ENCODE results near the gene NPB.
A peak's percentile ranks its signal among the peaks of the same experiment; 100 is the strongest.

Gene NPB

DNA sequence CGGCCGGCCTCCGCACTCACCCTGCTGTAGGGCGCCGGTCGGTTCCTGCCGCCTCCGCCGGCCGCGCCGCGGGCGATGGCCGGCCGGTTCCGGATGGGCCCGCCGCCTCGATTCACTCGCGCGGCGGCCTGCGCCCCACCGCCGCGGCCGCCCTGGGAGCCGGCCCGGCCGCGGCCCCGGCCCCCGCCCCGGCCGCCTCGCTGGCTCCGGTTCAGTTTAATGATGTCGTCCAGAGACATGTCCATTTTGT lies 10.8 kb upstream of the NPB start:
- DNase-seq (ENCODE audit: extremely low spot score), result no peak
- ChIA-PET CTCF (no interaction called here), POLR2A (interaction anchor here (1.0 to 3.7 kb wide), 5 partner anchors 12 to 84 kb away, joined by 3 to 21 read pairs (median 7); partner anchors contain the start of gene ARHGDIA)
- no peak for TF ChIP-seq SUZ12 (IDR thresholded peaks at IDR 0.05)
- TF ChIP-seq NFRKB (IDR thresholded peaks at IDR 0.05), result no peak
- TF ChIP-seq ARNT (IDR thresholded peaks at IDR 0.05), result peak; percentile 22; the same call in 1 of the 2 replicates
- TF ChIP-seq L3MBTL2 (conservative IDR thresholded peaks at IDR 0.05), result no peak
- no peak for TF ChIP-seq BHLHE40 (IDR thresholded peaks at IDR 0.05; ENCODE audit: borderline replicate concordance)
- no peak for TF ChIP-seq FOXA1 (IDR thresholded peaks at IDR 0.05)

DNA sequence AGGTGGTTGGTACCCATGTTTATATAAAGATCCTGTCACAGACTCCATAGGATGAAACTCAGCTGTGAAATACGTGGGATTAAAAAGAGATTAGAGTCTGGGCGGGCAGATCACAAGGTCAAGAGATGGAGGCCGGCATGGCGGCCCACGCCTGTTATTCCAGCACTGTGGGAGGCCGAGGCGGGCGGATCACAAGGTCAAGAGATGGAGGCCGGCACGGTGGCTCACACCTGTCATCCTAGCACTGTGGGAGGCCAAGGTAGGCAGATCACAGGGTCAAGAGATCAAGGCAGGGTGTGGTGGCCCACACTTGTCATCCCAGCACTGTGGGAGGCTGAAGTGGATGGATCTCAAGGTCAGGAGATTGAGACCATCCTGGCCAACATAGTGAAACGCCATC lies 6.6 kb upstream of the NPB start:
- POLR2A ChIA-PET, result no interaction called here
- CTCF ChIA-PET, result no interaction called here
- no peak for DNase-seq (ENCODE audit: extremely low spot score)
- TF ChIP-seq ARNT (IDR thresholded peaks at IDR 0.05) (no peak), TARDBP (IDR thresholded peaks at IDR 0.05) (no peak), BHLHE40 (IDR thresholded peaks at IDR 0.05; ENCODE audit: borderline replicate concordance) (no peak)

DNA sequence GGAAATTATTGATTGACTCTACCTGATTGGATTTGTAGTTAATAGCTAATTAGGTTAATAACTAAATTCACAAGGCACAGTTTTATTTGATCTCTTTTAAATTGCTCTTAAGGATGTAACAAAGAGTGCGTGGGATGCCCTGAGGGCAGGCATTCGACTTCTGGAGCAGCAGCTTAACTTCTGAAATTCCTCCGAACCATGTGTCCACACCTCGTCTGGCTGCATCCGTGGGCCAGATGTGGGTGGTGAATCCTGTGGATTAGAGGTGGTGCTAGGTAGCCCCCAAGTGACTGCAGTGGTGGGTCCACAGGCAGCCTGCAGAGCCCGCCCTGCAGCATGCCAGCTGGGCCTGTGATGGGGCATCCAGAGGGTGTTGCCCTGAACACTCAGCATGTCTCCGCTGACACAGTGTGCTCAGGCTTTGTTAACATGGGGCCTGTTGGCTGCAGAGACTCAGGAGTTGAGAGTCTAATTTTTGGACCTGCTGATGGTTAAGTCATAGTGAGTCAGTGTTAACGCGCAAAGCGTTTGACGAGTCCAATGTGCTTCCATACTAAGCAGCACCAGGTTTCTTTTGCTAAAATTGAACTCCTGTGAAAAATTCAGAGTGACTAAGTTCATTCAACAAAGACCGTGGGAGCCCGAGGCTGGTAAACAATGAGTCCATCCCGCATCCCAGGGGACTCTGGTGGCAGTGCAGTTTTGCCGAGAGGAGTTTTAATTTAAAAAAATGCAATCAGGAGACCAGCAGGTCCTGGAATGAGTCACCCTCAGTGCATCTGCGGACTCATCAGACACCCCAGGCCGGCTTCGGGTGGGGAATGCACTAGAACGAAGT lies 3.8 kb upstream of the NPB start:
- POLR2A ChIA-PET, result no interaction called here
- CTCF ChIA-PET, result interaction anchor here (0.6 to 0.9 kb wide), 2 partner anchors 61 to 77 kb away, joined by 3 to 4 read pairs; no protein-coding TSS in a partner anchor
- no peak for DNase-seq (ENCODE audit: extremely low spot score)
- TF ChIP-seq LEF1 (IDR thresholded peaks at IDR 0.05; ENCODE audit: borderline replicate concordance), result no peak
- no peak for TF ChIP-seq SUZ12 (IDR thresholded peaks at IDR 0.05)
- no peak for TF ChIP-seq ELF4 (IDR thresholded peaks at IDR 0.05)
- no peak for TF ChIP-seq L3MBTL2 (conservative IDR thresholded peaks at IDR 0.05)
- TF ChIP-seq FOXM1 (IDR thresholded peaks at IDR 0.05; ENCODE audit: borderline replicate concordance), result no peak
- TF ChIP-seq ARNT (IDR thresholded peaks at IDR 0.05), result no peak
- TF ChIP-seq, protein P1, sequence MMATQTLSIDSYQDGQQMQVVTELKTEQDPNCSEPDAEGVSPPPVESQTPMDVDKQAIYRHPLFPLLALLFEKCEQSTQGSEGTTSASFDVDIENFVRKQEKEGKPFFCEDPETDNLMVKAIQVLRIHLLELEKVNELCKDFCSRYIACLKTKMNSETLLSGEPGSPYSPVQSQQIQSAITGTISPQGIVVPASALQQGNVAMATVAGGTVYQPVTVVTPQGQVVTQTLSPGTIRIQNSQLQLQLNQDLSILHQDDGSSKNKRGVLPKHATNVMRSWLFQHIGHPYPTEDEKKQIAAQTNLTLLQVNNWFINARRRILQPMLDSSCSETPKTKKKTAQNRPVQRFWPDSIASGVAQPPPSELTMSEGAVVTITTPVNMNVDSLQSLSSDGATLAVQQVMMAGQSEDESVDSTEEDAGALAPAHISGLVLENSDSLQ (IDR thresholded peaks at IDR 0.05), result no peak
- no peak for TF ChIP-seq NFRKB (IDR thresholded peaks at IDR 0.05)

DNA sequence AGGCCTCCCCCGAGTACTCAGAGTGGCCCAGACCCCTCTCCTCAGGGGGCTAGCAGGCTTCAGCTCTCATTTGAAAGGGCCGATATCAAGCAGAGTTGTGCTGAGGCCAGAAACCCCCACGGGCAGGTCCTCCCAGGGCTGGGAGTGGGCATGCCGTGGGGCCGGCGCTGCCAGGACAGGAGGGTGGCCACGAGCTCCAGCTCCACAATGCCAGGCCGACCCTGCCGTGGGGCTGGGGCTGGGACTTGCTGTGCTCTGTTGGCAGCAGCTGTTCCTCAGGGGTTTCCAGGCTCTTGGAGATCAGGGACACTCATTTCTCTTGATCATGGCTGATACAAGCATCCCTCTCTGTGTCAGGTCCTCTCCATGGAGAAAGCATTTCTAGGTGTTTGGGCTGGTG lies 3.2 kb upstream of the NPB start:
- ChIA-PET POLR2A (no interaction called here), CTCF (no interaction called here)
- TF ChIP-seq L3MBTL2 (conservative IDR thresholded peaks at IDR 0.05), result no peak
- no peak for TF ChIP-seq SUZ12 (IDR thresholded peaks at IDR 0.05)
- no peak for TF ChIP-seq SP1 (IDR thresholded peaks at IDR 0.05)
- TF ChIP-seq FOXM1 (IDR thresholded peaks at IDR 0.05; ENCODE audit: borderline replicate concordance), result no peak
- TF ChIP-seq CTBP1 (IDR thresholded peaks at IDR 0.05; ENCODE audit: borderline replicate concordance), result no peak
- TF ChIP-seq LEF1 (IDR thresholded peaks at IDR 0.05; ENCODE audit: borderline replicate concordance), result no peak
- no peak for TF ChIP-seq FOXK2 (IDR thresholded peaks at IDR 0.05)
- TF ChIP-seq, protein P1 (IDR thresholded peaks at IDR 0.05), result no peak
- TF ChIP-seq BHLHE40 (IDR thresholded peaks at IDR 0.05; ENCODE audit: borderline replicate concordance), result no peak
- DNase-seq (ENCODE audit: extremely low spot score), result no peak

DNA sequence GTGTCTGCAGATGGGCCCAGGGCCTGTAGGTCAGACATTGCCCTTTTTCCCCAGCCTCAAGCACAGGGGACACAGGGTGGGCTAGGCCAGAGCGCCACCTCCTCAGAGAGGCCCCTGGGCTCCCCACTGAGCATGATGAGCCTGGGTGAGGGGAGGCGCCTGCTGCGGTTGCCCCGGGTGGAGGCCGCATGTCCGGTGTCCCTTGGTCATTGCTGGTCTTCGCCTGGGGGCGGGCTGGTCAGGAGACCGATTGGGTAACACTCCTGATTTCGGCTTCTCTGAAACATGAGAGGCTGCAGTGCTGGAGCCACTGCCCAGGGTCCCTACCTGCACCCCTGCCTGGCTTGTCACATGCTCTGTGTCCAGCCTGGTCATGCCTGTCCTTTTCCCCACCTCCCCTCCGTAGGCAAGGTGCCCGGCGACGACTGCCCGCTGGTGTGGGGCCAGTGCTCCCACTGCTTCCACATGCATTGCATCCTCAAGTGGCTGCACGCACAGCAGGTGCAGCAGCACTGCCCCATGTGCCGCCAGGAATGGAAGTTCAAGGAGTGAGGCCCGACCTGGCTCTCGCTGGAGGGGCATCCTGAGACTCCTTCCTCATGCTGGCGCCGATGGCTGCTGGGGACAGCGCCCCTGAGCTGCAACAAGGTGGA lies 2.4 kb upstream of the NPB start:
- ChIA-PET POLR2A (no interaction called here), CTCF (no interaction called here)
- no peak for TF ChIP-seq HDGF (IDR thresholded peaks at IDR 0.05; ENCODE audit: borderline replicate concordance)
- no peak for DNase-seq (ENCODE audit: extremely low spot score)

DNA sequence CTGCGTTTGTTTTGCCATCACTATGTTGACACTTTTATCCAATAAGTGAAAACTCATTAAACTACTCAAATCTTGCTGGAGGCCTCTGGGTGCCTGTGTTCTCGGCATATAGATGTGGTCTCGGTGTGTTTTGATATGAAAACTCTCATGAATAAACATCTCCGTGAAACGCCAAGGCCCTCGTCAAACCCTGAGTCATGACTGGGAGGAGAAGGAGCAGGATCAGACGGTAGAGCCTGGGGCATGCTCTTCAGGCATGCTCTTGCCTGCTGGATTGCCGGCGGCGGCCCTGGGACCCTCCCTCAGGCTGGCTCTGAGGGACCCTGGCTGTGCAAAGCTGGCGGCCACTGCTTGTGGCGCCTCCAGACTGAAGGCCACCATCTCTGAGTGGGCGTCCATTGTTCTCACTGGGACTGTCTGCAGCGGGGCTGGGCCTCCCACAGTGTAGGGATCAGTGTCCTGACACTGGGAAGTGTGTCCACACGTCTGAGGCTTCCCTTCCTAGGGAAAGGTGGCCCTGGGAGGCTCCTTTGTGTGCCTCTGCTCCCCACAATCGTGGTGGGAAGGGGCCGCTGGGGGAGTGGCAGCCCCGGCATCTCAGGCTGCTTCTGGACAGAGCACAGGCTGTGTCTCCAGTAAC lies 1.7 kb upstream of the NPB start:
- CTCF ChIA-PET, result no interaction called here
- TF ChIP-seq L3MBTL2 (conservative IDR thresholded peaks at IDR 0.05) (no peak), CTBP1 (IDR thresholded peaks at IDR 0.05; ENCODE audit: borderline replicate concordance) (no peak), BHLHE40 (IDR thresholded peaks at IDR 0.05; ENCODE audit: borderline replicate concordance) (no peak), HDGF (IDR thresholded peaks at IDR 0.05; ENCODE audit: borderline replicate concordance) (no peak), FOXA1 (IDR thresholded peaks at IDR 0.05) (no peak)
- TF ChIP-seq, protein P1 (IDR thresholded peaks at IDR 0.05), result no peak
- DNase-seq (ENCODE audit: extremely low spot score), result no peak
- POLR2A ChIA-PET, result no interaction called here
